ENCODE measurements around the gene AQP4. TPM values are rescaled to one million over a fixed set of nuclear protein-coding genes. Genes with fewer than 3 reads are reported as not detected.

The AQP4 gene
- 12.8 and 14.9 TPM in 2 replicates for total RNA-seq
- 4.9 and 21.6 TPM in 2 replicates for polyA plus RNA-seq

GRCh38 chr18:26865557-26865956 is at the start of gene AQP4:
Gene AQP4 (minus strand): TSS chr18:26865707. CDS start chr18:26865689, 18 bp downstream.
- 34% methylated on average over 5 of the region's 5 CpGs for WGBS (ENCODE audit: low lambda C conversion rate, missing lambda C conversion rate)
- TF ChIP-seq CTCF (IDR thresholded peaks at IDR 0.05; ENCODE audit: poor library complexity): no peak
- no peak for TF ChIP-seq EZH2 (IDR thresholded peaks at IDR 0.05; ENCODE audit: borderline replicate concordance)
- no peak for TF ChIP-seq EZH2phosphoT487 (IDR thresholded peaks at IDR 0.05; ENCODE audit: low read depth, severe bottlenecking, unreplicated experiment)
- no peaks in the 10 kb centered on the region for H3K9me2 ChIP-seq (replicated peaks; ENCODE audit: insufficient read depth)
- no peak within 1 kb of the TSS for H3K27ac ChIP-seq
- peaks cover 12% of the 10 kb centered on the region for H3K4me1 ChIP-seq (ENCODE audit: insufficient read depth)
- H3K4me2 ChIP-seq: no peak within 1 kb of the TSS
- H3K9me3 ChIP-seq (ENCODE audit: low read depth): no peaks in the 10 kb centered on the region
- no peaks in the 10 kb centered on the region for H4K20me1 ChIP-seq (ENCODE audit: insufficient read depth, poor library complexity, severe bottlenecking)
- H2AFZ ChIP-seq: no peak within 1 kb of the TSS
- no peaks in the 10 kb centered on the region for H3K79me2 ChIP-seq
- H3K36me3 ChIP-seq (replicated peaks; ENCODE audit: insufficient read depth, low read depth): no peaks in the 10 kb centered on the region
- H3K27me3 ChIP-seq: peaks cover 16% of the 10 kb centered on the region
- H3K4me3 ChIP-seq: no peak within 1 kb of the TSS
- DNase-seq (ENCODE audit: low spot score): no peak

GRCh38 chr18:26911840-26912239 is 46.3 kb upstream of the AQP4 start:
- WGBS (ENCODE audit: low lambda C conversion rate, missing lambda C conversion rate): 62% methylated on average over 4 of the region's 4 CpGs

DNA sequence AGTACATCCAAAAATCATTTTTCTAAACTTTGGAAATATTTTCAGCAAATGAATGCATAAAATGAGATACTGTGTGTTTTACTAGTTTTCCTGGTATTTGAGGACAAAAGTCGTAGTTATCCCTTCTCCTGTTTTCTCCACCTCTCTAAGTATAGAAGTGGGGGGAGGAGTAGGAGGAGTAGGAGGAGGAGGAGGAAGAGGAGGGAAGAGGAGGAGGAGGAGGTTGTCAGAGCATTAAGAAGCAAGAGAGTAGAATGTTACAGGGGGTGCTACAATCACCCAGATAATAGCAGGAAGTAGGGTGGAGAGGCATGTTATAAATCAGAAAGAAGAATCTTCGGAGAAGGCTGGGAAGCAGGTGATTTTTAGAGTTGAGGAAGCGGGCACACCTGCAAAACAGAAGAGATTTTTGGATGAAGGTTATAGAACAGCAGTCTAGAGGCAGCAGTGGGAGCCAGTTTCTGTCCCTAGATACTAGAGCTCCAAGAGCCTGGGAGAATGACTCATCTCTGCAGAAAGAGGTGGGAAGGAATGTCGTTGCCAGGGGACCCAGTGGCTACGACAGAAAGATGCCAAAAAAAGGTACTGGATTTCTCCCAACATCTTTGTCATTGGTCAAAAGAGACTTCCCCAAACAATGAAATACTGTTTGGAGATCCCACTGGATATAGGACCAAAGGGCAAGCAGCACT is 44.2 kb upstream of the AQP4 start:
- H3K36me3 ChIP-seq (replicated peaks; ENCODE audit: insufficient read depth, low read depth): no peaks in the 10 kb centered on the region

More at GRCh38 chr18:26911840-26912239, 46.3 kb upstream of the AQP4 start:
- Histone ChIP-seq H3K79me2 (no peaks in the 10 kb centered on the region), H4K20me1 (ENCODE audit: insufficient read depth, poor library complexity, severe bottlenecking) (no peaks in the 10 kb centered on the region), H3K27me3 (no peaks in the 10 kb centered on the region), H2AFZ (no peak overlapping the region), H3K4me1 (ENCODE audit: insufficient read depth) (no peaks in the 10 kb centered on the region), H3K4me3 (no peak overlapping the region), H3K9me2 (replicated peaks; ENCODE audit: insufficient read depth) (no peaks in the 10 kb centered on the region), H3K36me3 (replicated peaks; ENCODE audit: insufficient read depth, low read depth) (no peaks in the 10 kb centered on the region), H3K4me2 (no peak overlapping the region), H3K27ac (no peak overlapping the region), H3K9me3 (ENCODE audit: low read depth) (no peaks in the 10 kb centered on the region)
- TF ChIP-seq EZH2phosphoT487 (IDR thresholded peaks at IDR 0.05; ENCODE audit: low read depth, severe bottlenecking, unreplicated experiment) (no peak), EZH2 (IDR thresholded peaks at IDR 0.05; ENCODE audit: borderline replicate concordance) (no peak), CTCF (IDR thresholded peaks at IDR 0.05; ENCODE audit: poor library complexity) (no peak)
- no peak for DNase-seq (ENCODE audit: low spot score)

More for the DNA sequence above, 44.2 kb upstream of the AQP4 start:
- H3K4me3 ChIP-seq: no peak overlapping the region
- no peak for DNase-seq (ENCODE audit: low spot score)
- no peaks in the 10 kb centered on the region for H3K9me2 ChIP-seq (replicated peaks; ENCODE audit: insufficient read depth)
- H3K27ac ChIP-seq: no peak overlapping the region
- H3K4me1 ChIP-seq (ENCODE audit: insufficient read depth): no peaks in the 10 kb centered on the region
- no peaks in the 10 kb centered on the region for H4K20me1 ChIP-seq (ENCODE audit: insufficient read depth, poor library complexity, severe bottlenecking)
- H2AFZ ChIP-seq: no peak overlapping the region
- TF ChIP-seq EZH2 (IDR thresholded peaks at IDR 0.05; ENCODE audit: borderline replicate concordance): no peak
- no peak for TF ChIP-seq CTCF (IDR thresholded peaks at IDR 0.05; ENCODE audit: poor library complexity)
- no peak for TF ChIP-seq EZH2phosphoT487 (IDR thresholded peaks at IDR 0.05; ENCODE audit: low read depth, severe bottlenecking, unreplicated experiment)
- H3K4me2 ChIP-seq: no peak overlapping the region
- H3K9me3 ChIP-seq (ENCODE audit: low read depth): no peaks in the 10 kb centered on the region
- H3K27me3 ChIP-seq: no peaks in the 10 kb centered on the region
- H3K79me2 ChIP-seq: no peaks in the 10 kb centered on the region
- WGBS (ENCODE audit: low lambda C conversion rate, missing lambda C conversion rate): 60% methylated on average over 5 of the region's 5 CpGs

All from hepatocyte (in vitro differentiated cells).